Ureter (tissue), 1 donor: ENCODE data around the gene FBLN2. TPM values are rescaled to one million over a fixed set of nuclear protein-coding genes. Genes with fewer than 3 reads are reported as not detected.
"Not testable (repeated sequence)": the region's sequence is repeated elsewhere in the genome, so short reads cannot be mapped to it uniquely, and the experiment has no call there.

Source experiments
- DNase-seq: peaks from one replicate; pipeline ENCODE4 v3.0.0-alpha.2; 2020; ENCODE audit warnings: low spot score
- total RNA-seq: library from RNA; stranded (reverse); gene quantifications from one replicate; pipeline ENCODE4 v1.2.4, GENCODE V29; 2023
- donor health status: DM: yes; HTN: yes; CAD: no.

Gene FBLN2
- total RNA-seq: 42.7 TPM

GRCh38 chr3:13548696-13549622, at the start of gene FBLN2:
Gene FBLN2 (plus strand): TSS chr3:13549125. CDS start chr3:13570356, 21,231 bp downstream.
- no peak for DNase-seq

GRCh38 chr3:13499246-13499645, 49.7 kb upstream of the FBLN2 start:
- not testable (repeated sequence) for DNase-seq

DNA sequence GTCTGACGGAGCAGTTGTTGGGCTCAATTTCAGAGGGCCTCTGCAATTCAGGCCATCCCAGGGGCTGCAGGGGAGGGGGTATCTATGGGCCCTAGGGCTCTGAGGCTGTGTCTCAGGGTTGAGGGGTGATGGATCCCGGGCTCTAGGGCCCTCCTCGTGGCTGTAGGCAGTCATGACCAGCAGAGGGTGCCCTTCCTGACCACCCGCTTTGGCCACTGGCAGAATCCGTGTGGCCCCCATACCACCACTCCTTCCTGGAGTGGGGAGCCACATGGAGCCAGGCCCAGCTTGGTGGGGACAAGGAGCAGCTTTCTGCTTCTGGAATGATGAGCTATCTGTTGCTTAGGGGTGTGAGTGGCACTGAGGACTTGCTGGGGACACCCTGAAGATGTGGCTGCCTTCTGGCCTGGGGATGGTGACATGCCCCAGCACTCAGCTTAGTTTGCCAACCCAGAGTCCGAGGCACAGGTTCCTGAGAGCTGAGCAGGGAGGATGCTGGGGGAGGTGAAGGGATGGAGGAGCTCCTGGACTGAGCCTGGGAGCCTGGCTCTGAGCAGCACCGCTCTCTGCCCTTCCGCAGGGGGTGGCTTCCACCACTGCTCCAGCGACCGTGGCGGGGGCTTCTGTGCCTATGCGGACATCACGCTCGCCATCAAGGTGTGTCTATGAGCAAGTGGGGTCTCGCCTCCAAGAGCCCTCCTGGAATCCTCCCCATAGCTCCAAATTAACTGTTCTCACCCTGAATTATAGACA, 48.6 kb upstream of the FBLN2 start:
- DNase-seq: no peak

DNA sequence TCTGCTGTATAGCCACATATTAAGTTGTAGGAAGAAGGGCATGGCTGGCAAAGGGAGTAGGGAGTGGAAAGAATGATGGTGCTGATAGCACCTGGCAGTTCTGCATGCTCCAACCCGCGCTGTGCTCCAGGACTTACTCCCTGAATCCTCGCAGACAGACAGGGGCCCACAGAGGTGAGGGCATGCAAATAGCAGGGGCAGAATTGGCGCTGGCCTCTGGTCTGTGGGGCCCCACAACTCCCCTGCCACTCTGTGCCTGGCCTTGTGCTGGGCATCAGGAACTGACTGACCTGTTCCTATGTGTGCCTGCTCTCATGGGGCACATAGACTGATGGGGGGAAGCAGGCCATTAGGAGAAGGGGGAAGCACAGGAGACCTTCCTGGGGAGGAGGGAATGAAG, 47.9 kb upstream of the FBLN2 start:
- no peak for DNase-seq

GRCh38 chr3:13501521-13501920, 47.4 kb upstream of the FBLN2 start:
- no peak for DNase-seq

GRCh38 chr3:13501958-13502790, 46.8 kb upstream of the FBLN2 start:
- DNase-seq: no peak

- DNase-seq: no peak
These were observed 46.2 kb upstream of the FBLN2 start for GRCh38 chr3:13502791-13503060.

DNA sequence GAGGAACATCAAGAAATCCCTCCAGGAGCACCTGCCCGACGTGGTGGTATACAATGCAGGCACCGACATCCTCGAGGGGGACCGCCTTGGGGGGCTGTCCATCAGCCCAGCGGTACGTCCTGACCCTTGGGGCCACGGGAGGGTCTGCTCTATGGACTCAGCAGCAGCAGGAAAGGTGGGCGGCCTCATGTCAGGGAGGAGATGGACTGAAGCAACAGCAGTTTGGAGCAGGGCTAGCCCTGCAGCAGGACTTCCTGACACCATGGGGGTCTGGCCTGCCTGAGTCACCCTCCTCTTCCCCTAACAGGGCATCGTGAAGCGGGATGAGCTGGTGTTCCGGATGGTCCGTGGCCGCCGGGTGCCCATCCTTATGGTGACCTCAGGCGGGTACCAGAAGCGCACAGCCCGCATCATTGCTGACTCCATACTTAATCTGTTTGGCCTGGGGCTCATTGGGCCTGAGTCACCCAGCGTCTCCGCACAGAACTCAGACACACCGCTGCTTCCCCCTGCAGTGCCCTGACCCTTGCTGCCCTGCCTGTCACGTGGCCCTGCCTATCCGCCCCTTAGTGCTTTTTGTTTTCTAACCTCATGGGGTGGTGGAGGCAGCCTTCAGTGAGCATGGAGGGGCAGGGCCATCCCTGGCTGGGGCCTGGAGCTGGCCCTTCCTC, 44.6 kb upstream of the FBLN2 start:
- DNase-seq: no peak

DNA sequence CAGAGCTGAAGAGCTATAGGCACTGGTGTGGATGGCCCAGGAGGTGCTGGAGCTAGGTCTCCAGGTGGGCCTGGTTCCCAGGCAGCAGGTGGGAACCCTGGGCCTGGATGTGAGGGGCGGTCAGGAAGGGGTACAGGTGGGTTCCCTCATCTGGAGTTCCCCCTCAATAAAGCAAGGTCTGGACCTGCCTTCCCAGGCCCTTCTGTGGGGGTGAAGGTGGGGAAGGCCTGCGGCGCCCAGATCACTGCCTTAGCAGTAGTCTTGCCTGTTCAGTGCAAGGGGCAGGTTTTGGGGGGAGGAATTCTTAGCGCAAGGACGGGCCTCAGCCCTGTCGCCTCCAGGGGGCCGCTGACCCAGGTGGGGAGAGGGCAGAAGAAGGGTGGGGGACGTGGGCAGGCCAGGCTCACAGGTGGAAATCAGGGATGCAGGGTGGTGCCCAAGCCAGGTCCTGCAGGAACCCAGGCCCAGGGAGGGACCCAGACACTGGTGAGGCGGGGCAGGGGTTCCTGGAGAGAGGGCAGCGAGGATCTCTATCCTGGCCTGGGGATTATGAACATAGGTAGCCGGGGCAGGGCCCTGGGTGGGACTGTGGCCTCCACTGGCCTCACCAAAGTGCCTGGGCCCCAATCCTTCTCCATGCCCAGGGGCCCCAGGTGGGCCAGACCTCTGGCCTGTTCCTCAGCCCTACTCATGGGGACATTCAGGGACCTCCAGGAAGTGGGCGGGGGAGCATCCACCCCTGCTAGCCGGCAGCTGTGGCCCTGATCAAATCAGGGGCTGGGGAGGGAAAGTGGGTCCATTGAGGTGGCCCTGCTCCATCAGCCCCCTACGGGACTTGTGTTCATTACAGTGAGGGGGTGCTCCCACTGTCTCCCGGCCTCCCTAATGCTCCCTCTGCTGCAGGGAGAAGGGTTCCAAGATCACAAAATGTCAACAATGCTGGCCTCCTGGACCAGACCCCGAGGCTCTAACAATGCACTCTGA, 43.5 kb upstream of the FBLN2 start:
- DNase-seq: no peak

- no peak for DNase-seq
These were observed 42.7 kb upstream of the FBLN2 start for GRCh38 chr3:13506239-13506638.

GRCh38 chr3:13506680-13507079, 42.2 kb upstream of the FBLN2 start:
- no peak for DNase-seq

DNA sequence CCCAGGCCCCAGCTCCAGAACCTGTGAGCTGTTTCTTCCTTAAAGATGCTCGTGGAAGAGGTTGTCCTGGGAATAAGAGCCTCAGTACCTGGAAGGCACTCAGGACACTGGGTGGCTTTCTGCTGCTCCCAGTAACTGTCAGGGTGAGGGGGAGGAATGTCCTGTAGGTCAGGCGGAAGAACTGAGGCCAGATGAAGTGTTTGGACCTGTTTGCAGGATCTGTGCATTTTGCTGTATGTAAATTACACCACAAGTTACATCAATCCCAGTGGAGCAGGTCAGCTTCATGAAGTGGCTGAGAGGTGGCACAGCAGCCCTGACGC, 41.7 kb upstream of the FBLN2 start:
- no peak for DNase-seq

GRCh38 chr3:13507570-13508339, 41.2 kb upstream of the FBLN2 start:
- DNase-seq: no peak

- DNase-seq: no peak
These were observed 40.4 kb upstream of the FBLN2 start for GRCh38 chr3:13508496-13508895.

GRCh38 chr3:13509059-13509815, 39.7 kb upstream of the FBLN2 start:
- no peak for DNase-seq

GRCh38 chr3:13509816-13510192, 39.1 kb upstream of the FBLN2 start:
- no peak for DNase-seq

DNA sequence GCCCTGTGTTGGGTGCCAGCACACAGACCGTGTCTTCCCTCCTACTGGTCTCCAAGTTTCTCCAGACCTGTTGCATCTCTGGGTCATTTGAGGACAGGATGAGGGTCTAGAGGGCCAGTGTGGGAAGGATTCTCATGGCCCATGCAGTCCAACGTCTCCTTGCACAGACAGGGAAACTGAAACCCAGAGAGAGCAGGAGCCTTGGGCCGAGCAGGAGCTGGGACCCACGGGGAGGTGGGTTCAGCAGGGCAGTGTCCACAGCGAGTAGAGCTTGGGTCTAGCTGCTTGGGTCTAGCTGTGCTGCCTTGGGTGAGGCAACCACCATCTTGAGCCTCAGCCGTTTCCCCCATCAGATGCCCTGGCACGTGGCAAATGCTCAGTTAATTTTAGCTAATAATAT, 36.5 kb upstream of the FBLN2 start:
- DNase-seq: no peak

GRCh38 chr3:13513051-13513912, 35.6 kb upstream of the FBLN2 start:
- DNase-seq: no peak
